ENCODE data around the gene DCDC2B. TPM values are rescaled to one million over a fixed set of nuclear protein-coding genes. Genes with fewer than 3 reads are reported as not detected.

Gene DCDC2B
- total and polyA plus RNA-seq, 2 of the 13 experiments (the other 11 are each of a cell fraction or from before 2014, with no cell fraction given): not detected

DNA sequence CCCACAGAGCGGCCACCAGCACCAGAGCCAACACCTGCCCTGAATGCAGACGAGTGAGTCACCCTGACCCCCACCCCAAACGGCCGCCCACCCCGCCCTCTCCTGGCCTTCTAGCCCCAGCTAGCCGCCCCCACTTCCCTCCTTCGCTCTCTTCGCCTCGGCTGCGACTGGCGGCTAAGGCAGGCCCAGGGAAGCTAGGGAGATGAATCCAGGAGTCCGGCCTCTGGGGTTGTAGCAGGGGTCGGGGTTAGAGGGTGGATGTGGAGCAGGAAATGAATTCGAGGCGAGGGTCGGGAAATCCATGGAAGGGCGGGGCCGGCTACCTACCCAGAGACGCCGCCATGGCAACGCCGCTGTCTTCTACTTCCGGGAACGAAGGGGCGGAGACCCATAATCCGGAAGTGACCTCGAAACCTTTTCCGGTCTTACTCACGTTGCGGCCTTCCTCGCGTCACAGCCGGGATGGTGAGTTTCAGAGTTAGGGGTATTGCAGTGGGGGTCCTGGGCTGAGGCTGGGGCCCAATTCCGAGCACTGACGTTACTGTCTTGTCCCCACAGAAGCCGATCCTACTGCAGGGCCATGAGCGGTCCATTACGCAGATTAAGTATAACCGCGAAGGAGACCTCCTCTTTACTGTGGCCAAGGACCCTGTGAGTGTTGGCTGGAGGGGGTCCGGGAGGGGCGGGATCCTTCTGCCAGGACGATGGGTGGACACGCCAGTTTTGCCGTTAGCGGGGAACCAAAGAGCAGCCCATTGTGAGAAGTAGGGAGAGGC is 13.3 kb downstream of the DCDC2B start, which contains the start of the genes EIF3I and TMEM234:
Gene EIF3I, plus strand, starts transcription at position 428 of the 776 bp plus-strand sequence. Its CDS starts 35 bp downstream, at position 463.
Gene TMEM234, minus strand, starts transcription at position 374 of the 776 bp plus-strand sequence. Its CDS starts 31 bp downstream, at position 343.
- BruUV-seq (replicated peaks): no TSS peak
- Histone ChIP-seq H3K79me2 (ENCODE audit: insufficient read depth, low read length) (peaks cover 29% of the 10 kb centered on the region), H3K9ac (ENCODE audit: insufficient read depth, low read depth, low read length) (peak within 1 kb of the TSS; percentile 91), H4K20me1 (ENCODE audit: insufficient read depth, low read length) (no peaks in the 10 kb centered on the region; the same call in 1 of the 2 replicates), H3K27ac (ENCODE audit: extremely low read length, insufficient read depth, low read length) (peak within 1 kb of the TSS; percentile 69), H3K4me1 (ENCODE audit: insufficient read depth, low read length) (peaks cover 29% of the 10 kb centered on the region), H3K36me3 (replicated peaks in 1 of 2; ENCODE audit: control insufficient read depth in 1 of 2, insufficient read depth in 2 of 2, low read length in 2 of 2) (peaks cover 9 to 24% of the 10 kb centered on the region in 2 experiments; a peak in 4 of 5 replicates), H3K9me3 (ENCODE audit: low read length) (no peaks in the 10 kb centered on the region), H3K4me3 (replicated peaks in 1 of 3; ENCODE audit: insufficient read depth in 1 of 3, low read depth in 2 of 3, low read length in 3 of 3) (peak within 1 kb of the TSS; percentile 82 to 89 (median 85)), H3K27me3 (ENCODE audit: control insufficient read depth in 1 of 2, insufficient read depth in 2 of 2, low read length in 2 of 2) (no peaks in the 10 kb centered on the region; a peak in 2 of 5 replicates), H2AFZ (ENCODE audit: low read length) (no peak within 1 kb of the TSS), H3K4me2 (ENCODE audit: low read depth, low read length) (peak within 1 kb of the TSS; percentile 91)
- ChIA-PET POLR2A (interaction anchor here (1.4 to 1.8 kb wide), 3 partner anchors 28 to 69 kb away, joined by 4 to 7 read pairs (median 4); partner anchors contain the start of genes HDAC1 and TXLNA), CTCF (ENCODE audit: low intra/inter-chr PET ratio, low total read pairs) (no interaction called here)
- intact Hi-C loops (cut with micrococcal nuclease; ENCODE audit: unreplicated experiment) (no loop called here), in situ Hi-C loops (cut with HindIII; ENCODE audit: extremely low pct_ligation_motif_present, low pct_unique_long_range_greater_than_20kb) (no loop called here)
- FAIRE-seq: peak; percentile 88
- peak; percentile 88 for DNase-seq (ENCODE audit: low spot score)
- whole genome bisulfite sequencing (ENCODE audit: low lambda C conversion rate): 1% methylated on average over 18 of the region's 46 CpGs
- peak; percentile 95 for ATAC-seq
- 0 out of 2 replicates have a peak, but pooled peaks have one; percentile 23 for TF ChIP-seq ELF4 (CRISPR knock-in tag; IDR thresholded peaks at IDR 0.05; ENCODE audit: borderline replicate concordance)
- TF ChIP-seq HOXA3 (CRISPR knock-in tag; IDR thresholded peaks at IDR 0.05): peak; percentile 90
- TF ChIP-seq ZNF687 (CRISPR knock-in tag; IDR thresholded peaks at IDR 0.05): peak; percentile 82
- TF ChIP-seq KAT8 (CRISPR knock-in tag; IDR thresholded peaks at IDR 0.05): peak; percentile 93
- TF ChIP-seq ZNF18 (CRISPR knock-in tag; IDR thresholded peaks at IDR 0.05; ENCODE audit: insufficient replicate concordance): peak; percentile 59
- TF ChIP-seq ZNF451 (CRISPR knock-in tag; IDR thresholded peaks at IDR 0.05): 0 out of 2 replicates have a peak, but pooled peaks have one; percentile 26
- TF ChIP-seq, protein P1, sequence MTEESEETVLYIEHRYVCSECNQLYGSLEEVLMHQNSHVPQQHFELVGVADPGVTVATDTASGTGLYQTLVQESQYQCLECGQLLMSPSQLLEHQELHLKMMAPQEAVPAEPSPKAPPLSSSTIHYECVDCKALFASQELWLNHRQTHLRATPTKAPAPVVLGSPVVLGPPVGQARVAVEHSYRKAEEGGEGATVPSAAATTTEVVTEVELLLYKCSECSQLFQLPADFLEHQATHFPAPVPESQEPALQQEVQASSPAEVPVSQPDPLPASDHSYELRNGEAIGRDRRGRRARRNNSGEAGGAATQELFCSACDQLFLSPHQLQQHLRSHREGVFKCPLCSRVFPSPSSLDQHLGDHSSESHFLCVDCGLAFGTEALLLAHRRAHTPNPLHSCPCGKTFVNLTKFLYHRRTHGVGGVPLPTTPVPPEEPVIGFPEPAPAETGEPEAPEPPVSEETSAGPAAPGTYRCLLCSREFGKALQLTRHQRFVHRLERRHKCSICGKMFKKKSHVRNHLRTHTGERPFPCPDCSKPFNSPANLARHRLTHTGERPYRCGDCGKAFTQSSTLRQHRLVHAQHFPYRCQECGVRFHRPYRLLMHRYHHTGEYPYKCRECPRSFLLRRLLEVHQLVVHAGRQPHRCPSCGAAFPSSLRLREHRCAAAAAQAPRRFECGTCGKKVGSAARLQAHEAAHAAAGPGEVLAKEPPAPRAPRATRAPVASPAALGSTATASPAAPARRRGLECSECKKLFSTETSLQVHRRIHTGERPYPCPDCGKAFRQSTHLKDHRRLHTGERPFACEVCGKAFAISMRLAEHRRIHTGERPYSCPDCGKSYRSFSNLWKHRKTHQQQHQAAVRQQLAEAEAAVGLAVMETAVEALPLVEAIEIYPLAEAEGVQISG (CRISPR knock-in tag; IDR thresholded peaks at IDR 0.05): peak; percentile 81
- peak; percentile 90 for TF ChIP-seq ASH2L (IDR thresholded peaks at IDR 0.05; ENCODE audit: insufficient read length, low read depth, low read length)
- no peak for TF ChIP-seq ZNF512 (CRISPR knock-in tag; IDR thresholded peaks at IDR 0.05)
- peak; percentile 74 for TF ChIP-seq ZBTB7A (CRISPR knock-in tag; IDR thresholded peaks at IDR 0.05)
- no peak for TF ChIP-seq PCBP2 (optimal IDR thresholded peaks at IDR 0.05; ENCODE audit: low read depth, low read length, poor library complexity, severe bottlenecking)
- no peak for TF ChIP-seq FOXJ3 (CRISPR knock-in tag; IDR thresholded peaks at IDR 0.05; ENCODE audit: borderline replicate concordance)
